ENCODE measurements around the gene ZIC4. TPM values are rescaled to one million over a fixed set of nuclear protein-coding genes. Genes with fewer than 3 reads are reported as not detected.

Gene ZIC4
- total RNA-seq, 3 donors from 2014 or later (not counting 1 experiment from before 2014, with no cell fraction given): not detected

- H3K4me1 ChIP-seq (ENCODE audit: control insufficient read depth, insufficient read depth, low read length): no peaks in the 10 kb centered on the region
- no peak for DNase-seq
- 11% methylated on average over 21 of the region's 21 CpGs for WGBS (ENCODE audit: insufficient coverage)
- Mint-ChIP-seq H3K9me3 (peaks cover 5 to 16% of the 10 kb centered on the region in 2 donors), H3K4me3 (no peak overlapping the region), H3K27me3 (ENCODE audit: low read depth in 2 of 2) (peaks cover 38 to 42% of the 10 kb centered on the region in 2 donors), H3K36me3 (peaks cover 21% of the 10 kb centered on the region), H3K4me1 (no peaks in the 10 kb centered on the region), H3K27ac (no peak overlapping the region)
- no peak for TF ChIP-seq CTCF (IDR thresholded peaks at IDR 0.05)
- peaks cover 24% of the 10 kb centered on the region for H3K27me3 ChIP-seq (ENCODE audit: control insufficient read depth, insufficient read depth, low read length)
- intact Hi-C loops (cut with micrococcal nuclease): no loop called here
- no peaks in the 10 kb centered on the region for H3K36me3 ChIP-seq (ENCODE audit: control insufficient read depth, insufficient read depth, low read length)
- ATAC-seq: no peak
- peaks cover 21% of the 10 kb centered on the region for H3K9me3 ChIP-seq (ENCODE audit: control insufficient read depth, insufficient read depth, low read length)
- no peak overlapping the region for H3K27ac ChIP-seq (ENCODE audit: low read length)
- no peak overlapping the region for H3K4me3 ChIP-seq (ENCODE audit: low read length)
Measured at GRCh38 chr3:147360646-147361453, 45.5 kb downstream of the ZIC4 start.

- peaks cover 5 to 14% of the 10 kb centered on the region in 2 donors for H3K9me3 Mint-ChIP-seq
- intact Hi-C loops (cut with micrococcal nuclease): no loop called here
- Histone ChIP-seq H3K27ac (ENCODE audit: low read length) (no peak overlapping the region), H3K4me1 (ENCODE audit: control insufficient read depth, insufficient read depth, low read length) (no peaks in the 10 kb centered on the region), H3K36me3 (ENCODE audit: control insufficient read depth, insufficient read depth, low read length) (no peaks in the 10 kb centered on the region), H3K4me3 (ENCODE audit: low read length) (no peak overlapping the region), H3K27me3 (ENCODE audit: control insufficient read depth, insufficient read depth, low read length) (peaks cover 25% of the 10 kb centered on the region), H3K9me3 (ENCODE audit: control insufficient read depth, insufficient read depth, low read length) (peaks cover 21% of the 10 kb centered on the region)
- peaks cover 21% of the 10 kb centered on the region for H3K36me3 Mint-ChIP-seq
- TF ChIP-seq CTCF (IDR thresholded peaks at IDR 0.05): no peak
- no peak for ATAC-seq
- H3K27me3 Mint-ChIP-seq (ENCODE audit: low read depth in 2 of 2): peaks cover 43 to 47% of the 10 kb centered on the region in 2 donors
- H3K4me3 Mint-ChIP-seq: no peak overlapping the region
- H3K4me1 Mint-ChIP-seq: no peaks in the 10 kb centered on the region
- no peak overlapping the region for H3K27ac Mint-ChIP-seq
- no peak for DNase-seq
- 7% methylated on average over 5 of the region's 5 CpGs for WGBS (ENCODE audit: insufficient coverage)
Measured at GRCh38 chr3:147360051-147360439, 46.3 kb downstream of the ZIC4 start.

- H3K4me1 Mint-ChIP-seq: no peaks in the 10 kb centered on the region
- peaks cover under 1 to 8% of the 10 kb centered on the region in 2 donors for H3K9me3 Mint-ChIP-seq
- Histone ChIP-seq H3K36me3 (ENCODE audit: control insufficient read depth, insufficient read depth, low read length) (no peaks in the 10 kb centered on the region), H3K4me3 (ENCODE audit: low read length) (no peak overlapping the region), H3K9me3 (ENCODE audit: control insufficient read depth, insufficient read depth, low read length) (peaks cover 24% of the 10 kb centered on the region), H3K27ac (ENCODE audit: low read length) (no peak overlapping the region), H3K27me3 (ENCODE audit: control insufficient read depth, insufficient read depth, low read length) (peaks cover 31% of the 10 kb centered on the region), H3K4me1 (ENCODE audit: control insufficient read depth, insufficient read depth, low read length) (no peaks in the 10 kb centered on the region)
- peaks cover 23% of the 10 kb centered on the region for H3K36me3 Mint-ChIP-seq
- intact Hi-C loops (cut with micrococcal nuclease): no loop called here
- H3K4me3 Mint-ChIP-seq: no peak overlapping the region
- TF ChIP-seq CTCF (IDR thresholded peaks at IDR 0.05): no peak
- no peak for ATAC-seq
- no peak for DNase-seq
- WGBS (ENCODE audit: insufficient coverage): 7% methylated on average over 44 of the region's 45 CpGs
- H3K27me3 Mint-ChIP-seq (ENCODE audit: low read depth in 2 of 2): peaks cover 45 to 51% of the 10 kb centered on the region in 2 donors
- no peak overlapping the region for H3K27ac Mint-ChIP-seq
Measured at GRCh38 chr3:147359177-147360050, 46.9 kb downstream of the ZIC4 start.
